PC-3 (cell line): ENCODE measurements around the gene CROCC2. TPM values are rescaled to one million over a fixed set of nuclear protein-coding genes. Genes with fewer than 3 reads are reported as not detected.

ENCODE experiments used
- ATAC-seq: fragments of 200-7000 bp; cut with Tn5 transposase; 2 replicates; pipeline ENCODE4 v1.9.1; 2020; ENCODE audit warnings: mild to moderate bottlenecking, moderate library complexity
- BruUV-seq: library from RNA; stranded (reverse); fragments of 400-500 nt; replicated peaks from 2 replicates; lab custom pipeline; 2021; lab: Mats Ljungman, UMichigan
- CTCF ChIA-PET: fragments of 300-600 bp; sonication (Branson Sonifier 250); formaldehyde crosslinking; loops from one replicate; lab custom pipeline; 2022; ENCODE audit warnings: antibody characterized with exemption; lab: Charles Lee
- POLR2A ChIA-PET: fragments of 300-600 bp; sonication (Branson Sonifier 250); formaldehyde crosslinking; loops from one replicate; lab custom pipeline; 2022; ENCODE audit warnings: antibody characterized with exemption; ENCODE audit not compliant: unreplicated experiment; lab: Charles Lee
- DNase-seq: peaks from one replicate; pipeline ENCODE4 v3.0.0-alpha.2; 2015
- H2AFZ ChIP-seq: fragments of 300-600 bp; sonication (generic); 2 replicates; pipeline ENCODE4 v1.6.0; 2016; ENCODE audit warnings: antibody characterized with exemption, low read length
- H3F3A ChIP-seq: fragments of 300-600 bp; sonication (generic); one replicate; pipeline ENCODE4 v1.6.0; 2017; ENCODE audit warnings: antibody characterized with exemption, low read length, control low read depth, mild to moderate bottlenecking; ENCODE audit not compliant: unreplicated experiment
- H3K27ac ChIP-seq: fragments of 300-600 bp; sonication (generic); 2 replicates; pipeline ENCODE4 v1.5.1; 2016; ENCODE audit warnings: mild to moderate bottlenecking, low read length
- H3K27me3 ChIP-seq: fragments of 300-600 bp; sonication (generic); 2 replicates; pipeline ENCODE4 v1.6.1; 2016; ENCODE audit warnings: low read length, mixed read lengths
- H3K36me3 ChIP-seq: fragments of 300-600 bp; sonication (generic); 2 replicates; pipeline ENCODE4 v1.6.1; 2016; ENCODE audit warnings: low read depth, mixed run types, low read length, mixed read lengths
- H3K4me1 ChIP-seq: fragments of 300-600 bp; sonication (generic); 2 replicates; pipeline ENCODE4 v1.5.1; 2016; ENCODE audit warnings: low read length; ENCODE audit not compliant: insufficient read depth
- H3K4me2 ChIP-seq: fragments of 300-600 bp; sonication (generic); 2 replicates; pipeline ENCODE4 v1.6.0; 2016; ENCODE audit warnings: low read length
- H3K4me3 ChIP-seq: fragments of 300-600 bp; sonication (generic); 2 replicates; pipeline ENCODE4 v1.5.1; 2016; ENCODE audit warnings: mild to moderate bottlenecking, low read length, mixed read lengths
- H3K79me2 ChIP-seq: fragments of 300-600 bp; sonication (generic); 2 replicates; pipeline ENCODE4 v1.6.1; 2017; ENCODE audit warnings: low read length, mixed read lengths
- H3K9ac ChIP-seq: fragments of 300-600 bp; sonication (generic); 2 replicates; pipeline ENCODE4 v1.6.0; 2016; ENCODE audit warnings: mild to moderate bottlenecking, low read length
- H3K9me2 ChIP-seq: fragments of 300-600 bp; sonication (generic); replicated peaks from 2 replicates; pipeline ENCODE4 v1.6.1; 2016; ENCODE audit warnings: mixed run types, low read length, mixed read lengths
- H3K9me3 ChIP-seq: fragments of 300-600 bp; sonication (generic); 2 replicates; pipeline ENCODE4 v1.6.1; 2016; ENCODE audit warnings: low read length, mixed read lengths
- H4K20me1 ChIP-seq: fragments of 300-600 bp; sonication (generic); 2 replicates; pipeline ENCODE4 v1.6.1; 2016; ENCODE audit warnings: low read length, mixed read lengths
- CTCF ChIP-seq: fragments of 300-600 bp; sonication (generic); conservative IDR thresholded peaks from 2 replicates; pipeline ENCODE4 v1.5.1; 2017; ENCODE audit warnings: antibody characterized with exemption, low read depth, mild to moderate bottlenecking, low read length
- EZH2 ChIP-seq: fragments of 300-600 bp; sonication (generic); IDR thresholded peaks from one replicate; pipeline ENCODE4 v1.6.1; 2017; ENCODE audit warnings: antibody characterized with exemption, mild to moderate bottlenecking, low read length; ENCODE audit not compliant: unreplicated experiment
- EZH2phosphoT487 ChIP-seq: fragments of 300-600 bp; sonication (generic); IDR thresholded peaks from 2 replicates; pipeline ENCODE4 v1.6.1; 2018; ENCODE audit warnings: mild to moderate bottlenecking, antibody characterized with exemption, low read length, borderline replicate concordance
- intact Hi-C: fragments of 100-400 bp; cut with micrococcal nuclease; formaldehyde crosslinking; loops from 2 replicates; pipeline ENCODE4 v1.9.0; 2023
- total RNA-seq: library from RNA; depleted of rRNA; stranded (reverse); fragments of >200 nt; gene quantifications from 2 replicates; pipeline ENCODE4 v1.2.3, GENCODE V29; 2014

The CROCC2 gene
- total RNA-seq, 1 experiment from 2014 or later: not detected

GRCh38 chr2:240964704-240965295 is 58.7 kb downstream of the CROCC2 start:
- no peaks in the 10 kb centered on the region for H3K27me3 ChIP-seq
- CTCF ChIA-PET: no interaction called here
- no peaks in the 10 kb centered on the region for H3F3A ChIP-seq
- no peaks in the 10 kb centered on the region for H3K4me1 ChIP-seq
- ATAC-seq (no peak), DNase-seq (no peak)
- no TSS peak for BruUV-seq
- no peaks in the 10 kb centered on the region for H3K9me3 ChIP-seq
- intact Hi-C loops: no loop called here
- no peak overlapping the region for H2AFZ ChIP-seq
- no peaks in the 10 kb centered on the region for H3K9me2 ChIP-seq
- no peak overlapping the region for H3K4me2 ChIP-seq
- H3K4me3 ChIP-seq: no peak overlapping the region
- no peaks in the 10 kb centered on the region for H3K79me2 ChIP-seq
- H3K27ac ChIP-seq: no peak overlapping the region
- no peak overlapping the region for H3K9ac ChIP-seq
- POLR2A ChIA-PET: no interaction called here
- H4K20me1 ChIP-seq: no peaks in the 10 kb centered on the region
- no peaks in the 10 kb centered on the region for H3K36me3 ChIP-seq
- TF ChIP-seq EZH2 (no peak), CTCF (no peak), EZH2phosphoT487 (no peak)

GRCh38 chr2:240965296-240965904 is 59.3 kb downstream of the CROCC2 start:
- ATAC-seq (no peak), DNase-seq (no peak)
- no peaks in the 10 kb centered on the region for H3F3A ChIP-seq
- H3K9me2 ChIP-seq: no peaks in the 10 kb centered on the region
- no peak overlapping the region for H3K4me2 ChIP-seq
- no peaks in the 10 kb centered on the region for H3K36me3 ChIP-seq
- ChIA-PET POLR2A (no interaction called here), CTCF (no interaction called here)
- H4K20me1 ChIP-seq: no peaks in the 10 kb centered on the region
- H3K27ac ChIP-seq: no peak overlapping the region
- H2AFZ ChIP-seq: no peak overlapping the region
- H3K9ac ChIP-seq: no peak overlapping the region
- no peaks in the 10 kb centered on the region for H3K4me1 ChIP-seq
- TF ChIP-seq CTCF (no peak), EZH2 (no peak), EZH2phosphoT487 (no peak)
- intact Hi-C loops: no loop called here
- BruUV-seq: no TSS peak
- H3K79me2 ChIP-seq: no peaks in the 10 kb centered on the region
- H3K9me3 ChIP-seq: no peaks in the 10 kb centered on the region
- H3K4me3 ChIP-seq: no peak overlapping the region
- H3K27me3 ChIP-seq: no peaks in the 10 kb centered on the region

- Histone ChIP-seq H3K9me3 (no peaks in the 10 kb centered on the region), H3K9ac (no peak overlapping the region), H3K4me3 (no peak overlapping the region), H3K27ac (no peak overlapping the region), H3K4me1 (no peaks in the 10 kb centered on the region), H3K79me2 (no peaks in the 10 kb centered on the region), H3K4me2 (no peak overlapping the region), H3F3A (no peaks in the 10 kb centered on the region), H2AFZ (no peak overlapping the region), H3K36me3 (no peaks in the 10 kb centered on the region), H4K20me1 (no peaks in the 10 kb centered on the region), H3K9me2 (no peaks in the 10 kb centered on the region), H3K27me3 (no peaks in the 10 kb centered on the region)
- TF ChIP-seq EZH2phosphoT487 (no peak), CTCF (no peak), EZH2 (no peak)
- no peak for DNase-seq
- BruUV-seq: no TSS peak
- intact Hi-C loops: no loop called here
- ChIA-PET POLR2A (no interaction called here), CTCF (no interaction called here)
- no peak for ATAC-seq
These were observed 59.8 kb downstream of the CROCC2 start for GRCh38 chr2:240965905-240966456.
